Embryonic facial prominence (tissue), 1 donor: ENCODE data around the gene ZFYVE21.

ENCODE experiments used
- DNase-seq: peaks from one replicate; pipeline ENCODE4 v3.0.0-alpha.2; 2016; ENCODE audit errors: extremely low spot score

ZFYVE21 gene

GRCh38 chr14:103705504-103706284 is 9.9 kb upstream of the ZFYVE21 start:
- DNase-seq = no peak

GRCh38 chr14:103706551-103707328 is 8.9 kb upstream of the ZFYVE21 start:
- no peak for DNase-seq

DNA sequence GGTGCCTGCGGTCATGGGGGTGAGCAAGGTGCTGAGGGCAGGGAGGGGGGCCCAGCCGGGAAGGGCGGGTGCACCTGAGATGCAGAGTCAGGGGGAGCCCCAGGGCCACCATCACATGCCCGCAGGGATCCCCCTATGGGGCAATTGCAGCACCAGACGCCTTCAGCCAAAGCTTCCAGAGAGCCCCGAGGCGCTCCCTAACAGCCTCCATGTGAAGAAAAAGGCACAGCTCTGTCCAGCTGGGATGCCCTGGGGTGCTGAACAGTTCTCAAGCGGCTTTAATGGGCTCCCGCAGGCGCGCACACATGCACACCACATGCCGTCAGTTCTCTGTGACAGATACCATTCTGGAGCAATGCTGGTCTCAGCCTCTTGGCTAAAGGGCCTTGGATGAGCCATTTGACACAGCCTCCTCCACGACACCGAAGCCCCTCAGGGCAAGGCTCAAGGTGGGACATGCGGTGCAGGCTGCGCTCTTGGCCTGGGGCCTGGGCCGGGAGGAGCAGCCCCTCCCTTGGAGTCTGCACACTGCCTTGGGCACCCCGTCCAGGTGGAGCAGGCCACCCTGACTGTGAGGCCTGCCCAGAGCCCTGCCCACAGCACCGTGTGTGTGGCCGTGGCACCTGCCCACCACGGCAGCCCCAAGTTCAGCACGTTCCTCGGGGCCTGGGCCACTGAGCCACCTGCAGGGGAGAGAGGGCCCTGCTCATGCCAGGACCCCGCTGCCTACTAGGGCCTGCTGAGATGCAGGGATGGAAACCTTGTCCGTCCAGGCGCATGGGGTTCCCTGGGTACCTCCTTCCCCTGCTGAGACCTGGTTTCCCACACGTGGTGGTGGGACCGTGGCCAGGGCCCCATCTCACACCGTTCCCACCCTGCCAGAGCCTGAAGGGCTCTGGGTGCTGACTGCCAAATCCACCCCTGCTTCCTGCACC is 8.0 kb upstream of the ZFYVE21 start:
- no peak for DNase-seq

- no peak for DNase-seq
Measured at GRCh38 chr14:103708750-103709187, 6.8 kb upstream of the ZFYVE21 start.

GRCh38 chr14:103709814-103710213 is 5.8 kb upstream of the ZFYVE21 start:
- no peak for DNase-seq

DNA sequence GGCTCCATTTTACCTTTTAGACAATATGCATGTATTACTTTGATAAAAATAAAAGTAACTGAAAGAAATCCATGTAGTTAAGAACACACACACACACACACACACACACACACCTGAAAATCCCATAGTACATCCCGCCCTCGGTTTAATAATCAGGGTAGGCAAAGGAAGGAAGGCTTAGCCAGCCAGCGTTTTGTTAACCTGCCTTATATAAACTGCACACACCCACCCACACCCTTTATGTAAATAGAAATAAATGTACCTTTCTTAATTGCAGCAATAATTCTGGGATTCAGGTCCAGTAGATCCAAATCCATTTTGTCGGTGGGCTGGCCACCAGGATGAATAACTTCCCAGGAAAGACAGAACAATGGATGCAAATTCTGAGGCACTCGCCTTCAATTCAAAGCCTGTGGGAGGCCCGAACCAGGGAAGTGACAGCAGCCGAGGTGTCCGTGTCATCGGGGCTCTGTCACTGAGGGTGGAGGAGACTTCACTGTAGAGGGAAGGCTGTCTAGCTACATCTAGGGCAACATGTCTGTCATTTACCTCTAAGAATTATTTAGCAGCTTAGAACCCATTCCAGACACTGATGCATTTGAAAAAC is 4.7 kb upstream of the ZFYVE21 start:
- DNase-seq = no peak

- DNase-seq = no peak
Measured at GRCh38 chr14:103711516-103712431, 3.8 kb upstream of the ZFYVE21 start.

GRCh38 chr14:103712633-103713247 is 2.9 kb upstream of the ZFYVE21 start:
- DNase-seq = no peak

DNA sequence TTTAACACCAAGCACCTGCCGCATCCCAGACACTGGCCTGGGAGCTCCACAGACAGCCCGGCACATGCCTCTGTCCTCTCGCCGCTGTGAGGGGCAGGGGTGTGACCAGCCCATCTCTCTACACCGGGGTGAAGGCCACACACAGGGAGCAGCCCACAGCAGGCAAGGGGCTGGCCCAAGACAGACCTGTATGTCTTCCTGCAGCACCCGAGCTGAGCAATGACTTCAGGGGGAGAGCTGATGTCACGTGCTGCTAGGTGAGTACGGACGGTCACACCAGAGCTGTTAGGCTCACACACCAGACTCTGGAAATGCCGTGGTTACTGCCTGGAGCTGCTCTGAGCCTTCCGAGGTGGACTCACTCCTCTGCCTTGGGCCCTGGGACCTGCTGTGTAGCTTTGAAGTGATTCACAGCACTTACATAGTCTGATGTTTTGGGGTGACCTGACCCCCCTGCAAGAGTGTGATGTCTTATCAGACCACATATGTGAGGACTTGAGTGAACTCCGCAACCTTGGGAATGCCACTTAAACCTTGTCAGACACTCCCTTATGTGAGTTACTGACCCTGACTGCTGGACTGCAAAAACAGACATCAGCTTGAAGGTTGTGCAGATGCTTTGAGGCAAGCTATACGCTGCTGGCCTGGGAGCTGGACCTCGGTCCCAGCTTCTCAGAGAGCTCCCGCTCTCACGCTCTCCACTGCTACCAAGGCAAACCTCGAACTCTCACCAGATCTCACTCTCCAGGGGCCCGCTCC is 2.1 kb upstream of the ZFYVE21 start:
- no peak for DNase-seq

- no peak for DNase-seq
Measured at GRCh38 chr14:103714063-103714724, 1.4 kb upstream of the ZFYVE21 start.

DNA sequence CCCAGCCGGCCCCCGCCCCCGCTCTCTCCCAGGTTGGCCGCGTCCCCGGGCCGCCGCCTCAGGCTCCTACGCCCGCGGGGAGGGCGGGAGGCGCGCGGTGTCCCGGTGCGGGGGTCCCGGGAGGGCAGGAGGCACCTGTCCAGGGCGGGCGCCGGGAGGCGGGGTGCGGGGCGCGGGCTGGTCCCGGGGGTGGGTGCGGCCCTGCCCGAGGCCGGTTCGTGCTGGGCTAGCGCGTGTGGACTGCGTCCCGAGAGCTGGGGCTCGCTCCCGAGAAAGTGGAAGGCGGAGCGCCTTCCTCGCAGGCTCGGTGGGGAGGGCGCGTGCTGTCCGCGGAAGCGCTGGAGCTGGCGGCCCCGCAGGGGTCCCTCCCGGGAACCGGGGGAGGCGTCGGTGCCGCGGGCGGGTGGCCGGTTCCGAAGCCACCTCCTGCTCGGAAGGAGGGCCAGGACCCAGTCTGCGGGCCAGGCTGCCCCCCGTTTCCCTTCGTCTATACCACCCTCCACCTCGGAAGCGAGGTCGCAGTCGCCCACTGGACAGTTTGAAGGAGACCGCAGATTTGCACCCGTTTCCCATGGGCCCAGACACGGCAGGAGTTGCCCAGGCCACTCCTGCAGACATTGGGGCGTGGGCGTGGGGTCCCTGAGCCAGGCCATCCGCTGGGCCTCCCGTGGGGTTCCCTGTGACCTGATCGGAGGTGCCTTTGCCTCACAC is 636 bp downstream of the ZFYVE21 start:
- DNase-seq = no peak

DNA sequence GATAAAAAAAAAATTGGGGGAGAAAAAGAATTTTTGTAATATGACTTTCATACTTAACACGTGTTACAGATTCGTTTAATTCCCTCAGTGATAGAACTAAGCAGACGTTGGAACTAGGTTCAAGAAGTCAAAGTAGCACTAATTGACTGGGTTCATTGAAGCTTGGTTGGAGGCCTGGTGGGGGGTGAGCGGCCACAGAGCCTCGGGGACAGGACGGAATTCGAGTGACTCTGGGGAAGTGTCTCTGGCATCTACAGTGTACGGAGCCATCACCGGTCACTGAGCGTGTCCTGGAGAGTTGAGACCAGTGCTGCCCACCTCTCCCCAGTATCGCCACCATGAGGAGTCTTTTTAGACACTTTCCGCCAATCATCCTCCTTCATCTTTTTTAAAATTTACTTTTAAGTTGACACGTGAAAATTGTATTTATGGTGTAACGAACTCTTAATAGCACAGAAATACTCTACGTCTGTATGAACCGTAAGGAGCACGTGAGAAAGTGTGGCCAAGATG is 1.3 kb downstream of the ZFYVE21 start:
- DNase-seq = no peak

DNA sequence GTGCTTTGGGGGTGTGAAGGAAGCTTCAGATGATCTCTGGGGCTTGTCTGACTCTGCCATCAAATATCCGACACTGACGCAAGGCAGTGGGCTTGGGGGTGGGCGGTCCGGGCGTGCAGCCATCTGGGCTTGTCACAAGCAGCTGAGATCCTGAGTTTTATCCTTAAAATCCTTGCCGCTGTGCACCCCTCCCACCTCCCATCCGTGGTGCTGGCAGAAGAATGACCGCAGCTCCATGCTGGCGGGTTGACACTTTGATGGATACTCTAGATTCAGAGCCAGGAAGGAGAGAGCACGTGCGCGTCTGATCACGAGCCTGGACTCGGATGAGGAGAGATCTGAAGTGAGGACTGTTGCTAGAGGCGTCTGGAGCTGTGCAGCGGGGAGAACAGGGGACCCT is 3.0 kb downstream of the ZFYVE21 start:
- no peak for DNase-seq

DNA sequence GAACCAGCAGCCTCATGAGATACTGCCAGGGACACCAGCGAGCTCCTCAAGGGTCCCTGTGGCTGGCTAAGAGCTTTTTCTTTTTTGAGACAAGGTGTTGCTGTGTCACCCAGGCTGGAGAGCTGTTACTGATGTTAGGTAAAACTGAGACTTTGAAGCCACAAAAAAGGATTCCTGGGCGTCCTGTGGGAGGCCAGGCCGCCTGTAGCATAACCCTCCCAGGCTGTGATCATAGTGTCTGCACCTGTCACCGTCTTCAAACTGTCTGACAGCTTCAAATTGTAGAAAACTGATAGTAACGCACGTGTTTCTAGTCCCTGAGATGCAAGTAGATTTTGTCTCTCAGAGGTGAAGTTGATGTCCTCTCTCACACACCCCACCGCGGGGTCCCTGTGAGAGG is 4.1 kb downstream of the ZFYVE21 start:
- no peak for DNase-seq

DNA sequence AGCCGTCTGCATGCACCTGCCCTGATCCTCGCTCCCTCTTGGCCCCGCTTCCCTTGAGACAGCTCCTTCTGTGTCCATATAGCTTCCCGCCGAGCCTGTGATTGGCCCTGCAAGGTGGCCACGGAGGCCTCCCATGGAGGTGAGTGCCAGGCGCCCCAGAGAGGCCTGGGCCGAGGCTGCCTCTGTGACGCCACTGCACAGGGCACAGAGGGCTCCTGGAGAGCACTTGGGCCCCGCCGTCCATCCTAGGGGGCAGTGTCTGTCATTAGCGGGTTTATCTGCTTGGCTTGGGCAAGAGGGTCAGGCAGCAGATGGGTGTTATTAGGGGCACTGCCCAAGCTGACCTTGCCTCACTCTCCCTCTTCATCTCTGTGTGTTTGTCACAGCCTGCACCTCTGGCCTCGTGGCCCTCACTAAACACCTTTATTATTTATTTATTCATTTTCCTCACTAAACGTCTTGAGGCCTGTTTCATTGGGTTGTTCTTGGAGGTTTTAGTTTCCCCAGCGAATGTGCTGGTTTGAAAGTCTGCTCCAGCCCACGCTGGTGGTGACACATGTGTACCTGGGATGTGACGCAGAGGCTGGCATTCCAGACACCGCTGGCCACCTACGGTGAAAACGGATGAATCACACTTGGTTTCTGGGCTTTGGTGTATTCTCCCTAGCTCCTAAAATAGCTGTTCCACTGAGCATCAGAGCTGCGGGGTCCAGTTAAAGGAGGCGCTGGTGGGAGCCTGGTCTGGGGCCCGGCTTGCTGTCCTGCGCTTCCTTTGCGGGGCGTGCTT is 5.9 kb downstream of the ZFYVE21 start:
- no peak for DNase-seq

DNA sequence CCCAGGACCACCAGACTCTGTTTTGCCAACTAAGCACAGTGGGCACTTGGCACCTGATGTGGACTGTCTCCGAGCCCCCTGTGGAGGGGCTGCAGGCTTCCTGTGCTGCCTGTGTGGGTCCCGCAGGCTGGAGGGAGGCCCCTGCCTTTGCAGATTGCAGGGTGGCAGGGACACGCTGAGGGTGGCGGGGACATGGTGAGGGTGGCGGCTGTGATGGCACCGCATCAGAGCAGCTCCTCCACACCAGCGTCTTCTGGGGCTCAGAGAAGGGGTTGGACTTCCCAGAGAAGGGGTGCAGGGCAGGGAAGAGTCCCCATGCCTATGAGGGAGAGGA is 8.1 kb downstream of the ZFYVE21 start:
- no peak for DNase-seq

GRCh38 chr14:103724116-103724515 is 8.5 kb downstream of the ZFYVE21 start:
- no peak for DNase-seq
